Endothelial cell of hepatic sinusoid (primary cell): ENCODE data around the gene PACRG.
"Not testable (repeated sequence)": the region's sequence is repeated elsewhere in the genome, so short reads cannot be mapped to it uniquely, and the experiment has no call there.

Experiments used
- in situ Hi-C: cut with HindIII; loops from 2 replicates; pipeline ENCODE4 v1.10.0; 2017; ENCODE audit warnings: low sequenced_read_pairs

Gene PACRG

DNA sequence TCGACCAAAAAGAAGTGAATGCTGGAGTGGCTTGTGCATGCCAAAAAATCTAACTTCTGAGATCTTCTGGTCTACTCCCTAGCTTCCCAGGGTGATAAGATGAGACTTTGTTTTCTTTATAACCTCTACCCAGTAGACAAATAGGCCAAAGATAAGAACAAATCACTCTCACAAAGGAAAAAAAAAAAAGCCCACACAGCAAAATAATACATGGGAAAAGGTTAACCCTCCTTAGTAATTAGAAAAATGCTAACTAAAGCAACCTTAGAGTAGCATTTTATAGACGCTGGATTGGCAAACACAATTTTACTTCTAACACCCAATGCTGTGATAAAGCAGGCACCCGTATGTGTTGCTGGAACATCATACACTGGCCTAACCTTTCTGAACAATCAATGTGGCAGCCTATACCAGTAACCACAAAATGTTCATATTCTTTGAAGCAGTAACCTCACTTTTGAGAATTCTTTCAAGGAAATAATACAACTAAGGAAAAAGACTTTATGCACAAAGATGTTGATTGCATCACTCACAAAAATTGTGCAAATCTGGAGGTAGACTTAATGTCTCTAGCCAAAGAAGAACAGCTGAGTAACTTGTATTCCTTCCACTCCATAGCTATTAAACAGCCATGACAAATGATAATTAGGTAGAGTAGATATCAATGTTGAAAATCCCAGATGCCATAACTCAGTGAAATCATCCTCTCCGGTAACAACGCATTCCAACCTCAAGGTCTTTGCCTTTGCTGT, 570.5 kb downstream of the PACRG start:
- in situ Hi-C loops: no loop called here

- in situ Hi-C loops: no loop called here
Measured at GRCh38 chr6:163300838-163301237, 573.1 kb downstream of the PACRG start.

DNA sequence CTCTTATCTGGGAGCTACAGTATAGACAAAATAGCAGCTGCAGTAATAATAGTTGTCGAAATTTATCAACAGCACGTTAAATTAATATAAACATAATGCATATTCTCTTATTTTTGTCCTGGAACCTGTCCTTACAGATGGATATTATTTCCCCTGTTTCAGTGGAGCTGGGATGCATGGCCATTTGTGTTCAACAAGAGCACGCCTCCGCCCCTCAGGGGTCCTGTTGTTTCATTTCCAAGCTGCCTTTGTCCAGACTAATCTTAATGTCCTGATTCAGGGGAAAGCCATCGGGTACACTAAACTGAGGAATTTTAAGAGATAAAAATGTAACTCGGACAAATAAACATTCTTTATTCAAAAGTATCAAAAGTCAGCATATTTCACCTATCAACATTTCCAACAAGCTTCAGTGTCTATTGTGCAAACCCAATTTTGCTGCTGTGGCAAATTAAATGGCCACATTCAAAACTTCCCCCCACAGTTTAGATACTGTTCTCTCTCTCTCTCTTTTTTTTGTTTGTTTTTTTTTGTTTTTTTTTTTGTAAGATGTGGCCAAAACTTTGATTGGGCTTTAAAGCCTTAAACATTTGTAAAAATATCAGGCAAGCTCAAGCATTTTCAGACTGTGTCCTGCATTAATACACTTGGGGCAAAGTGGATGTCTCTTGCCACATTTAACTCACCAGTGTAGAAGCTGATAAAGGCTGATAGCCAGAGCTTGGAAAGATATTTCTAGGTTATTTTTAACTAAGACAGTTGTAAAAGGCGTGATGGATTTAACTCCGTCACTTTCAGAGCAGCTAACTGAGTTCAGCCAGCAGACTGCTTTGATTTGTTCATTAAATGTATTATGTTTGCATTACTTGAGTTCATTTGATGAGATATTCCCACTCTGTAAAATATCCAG, 574.2 kb downstream of the PACRG start:
- in situ Hi-C loops: no loop called here

DNA sequence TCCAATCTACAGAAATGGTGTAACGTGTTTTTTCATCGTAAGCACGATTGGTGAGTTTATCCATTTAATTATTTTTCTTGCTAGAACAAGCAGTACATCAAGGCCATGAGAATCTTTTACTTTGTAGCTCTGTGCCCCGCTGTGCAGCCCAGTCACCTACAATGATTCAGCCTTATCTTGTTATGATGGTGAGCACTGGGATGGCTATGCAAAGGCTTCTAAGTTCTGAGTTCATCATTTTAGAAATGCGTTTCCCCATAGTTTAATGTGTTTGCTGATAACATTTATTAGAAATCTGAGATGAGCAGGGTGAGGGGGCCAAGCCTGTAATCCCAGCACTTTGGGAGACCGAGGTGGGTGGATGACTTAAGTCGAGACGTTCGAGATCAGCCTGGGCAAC, 575.0 kb downstream of the PACRG start:
- in situ Hi-C loops: no loop called here

DNA sequence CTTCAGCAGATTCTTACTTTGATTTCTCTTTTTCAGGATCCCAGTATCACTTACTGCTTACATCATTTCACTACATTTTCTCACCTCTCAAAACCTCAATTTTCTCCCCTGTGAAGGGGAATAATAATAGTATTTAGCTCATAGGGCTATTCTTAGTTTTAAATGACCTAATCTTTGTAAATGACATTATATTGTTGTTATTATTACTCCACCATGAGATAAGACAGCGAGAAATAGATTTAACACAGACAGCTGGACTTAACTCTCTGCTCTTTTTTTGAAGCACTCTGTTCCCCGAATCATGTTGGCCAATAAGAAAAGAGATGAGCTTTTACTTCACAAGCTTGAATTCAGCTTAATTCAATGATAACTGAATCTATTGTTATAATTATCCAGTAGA, 578.2 kb downstream of the PACRG start:
- in situ Hi-C loops: loop anchor here (5.0 kb wide), 1 partner anchor 44 kb away; no protein-coding TSS in a partner anchor

- in situ Hi-C loops: loop anchor here (5.0 kb wide), 1 partner anchor 47 kb away; no protein-coding TSS in a partner anchor
Measured at GRCh38 chr6:163308629-163309440, 581.1 kb downstream of the PACRG start.

DNA sequence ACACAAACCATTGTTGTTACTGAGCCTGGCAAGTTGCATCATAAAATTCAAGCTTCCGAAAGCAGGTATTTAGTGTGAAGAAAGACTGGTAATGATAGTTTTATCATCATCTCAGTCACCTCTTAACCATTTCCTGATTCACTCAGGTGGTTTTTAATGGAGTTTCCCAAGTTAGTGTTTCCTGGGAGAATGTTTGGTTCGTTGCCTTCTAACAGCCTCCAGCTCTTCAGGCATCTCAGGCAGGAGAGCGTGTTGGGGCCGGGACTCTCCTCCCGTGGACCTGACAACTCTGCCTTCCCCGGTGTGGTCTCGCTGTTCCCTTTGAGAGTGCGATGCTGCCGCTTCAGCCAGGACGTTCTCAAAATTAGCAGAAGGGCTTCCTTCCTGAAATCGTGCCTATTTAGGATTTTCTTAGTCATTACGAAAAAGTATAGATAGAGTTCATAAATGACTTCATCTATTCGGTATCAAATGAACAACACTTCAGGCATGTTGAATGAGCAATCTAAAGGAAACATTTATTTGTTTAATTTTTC, 581.8 kb downstream of the PACRG start:
- in situ Hi-C loops: loop anchor here (5.0 kb wide), 1 partner anchor 47 kb away; no protein-coding TSS in a partner anchor

DNA sequence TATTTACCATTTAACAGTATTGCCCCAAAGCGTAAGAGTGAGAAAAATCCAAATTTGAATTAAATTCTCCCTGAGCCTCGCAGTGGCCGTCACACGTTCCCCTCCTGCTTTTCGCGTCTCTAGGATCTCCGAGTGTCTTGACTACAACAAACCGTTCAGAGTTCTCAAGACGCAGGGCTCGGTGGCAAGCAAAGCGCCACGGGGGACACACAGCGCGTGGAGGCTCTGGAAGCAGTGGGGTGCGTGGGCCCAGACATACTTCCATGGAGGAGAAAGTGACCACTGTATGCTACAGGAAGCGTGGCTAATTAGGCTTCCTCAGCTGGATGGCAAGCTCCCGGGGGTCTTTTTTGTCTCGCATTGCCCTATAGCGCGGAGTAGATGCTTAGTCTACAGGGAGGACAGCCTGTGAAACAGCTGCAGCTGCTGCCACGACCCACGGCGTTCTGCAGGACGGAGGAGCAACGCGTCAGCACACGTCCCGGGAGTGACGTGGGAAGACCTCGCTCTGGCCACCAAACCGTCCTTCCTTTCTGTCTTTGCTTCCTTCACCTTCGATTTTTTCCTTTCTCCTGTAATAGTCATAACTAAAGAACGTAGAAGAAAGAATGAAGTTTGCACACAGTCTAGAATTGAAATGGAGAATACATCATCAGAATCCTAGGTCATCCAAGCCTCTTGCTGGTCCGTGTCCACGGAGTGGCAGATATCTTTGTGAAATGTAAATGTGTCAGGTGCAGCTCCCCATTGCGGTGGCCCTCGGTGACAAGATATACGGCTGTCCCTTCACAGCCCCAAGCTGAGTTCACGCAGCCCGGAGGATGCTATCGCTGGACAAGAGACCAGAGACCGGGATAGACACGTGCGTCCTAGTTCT, 582.6 kb downstream of the PACRG start:
- in situ Hi-C loops: no loop called here

DNA sequence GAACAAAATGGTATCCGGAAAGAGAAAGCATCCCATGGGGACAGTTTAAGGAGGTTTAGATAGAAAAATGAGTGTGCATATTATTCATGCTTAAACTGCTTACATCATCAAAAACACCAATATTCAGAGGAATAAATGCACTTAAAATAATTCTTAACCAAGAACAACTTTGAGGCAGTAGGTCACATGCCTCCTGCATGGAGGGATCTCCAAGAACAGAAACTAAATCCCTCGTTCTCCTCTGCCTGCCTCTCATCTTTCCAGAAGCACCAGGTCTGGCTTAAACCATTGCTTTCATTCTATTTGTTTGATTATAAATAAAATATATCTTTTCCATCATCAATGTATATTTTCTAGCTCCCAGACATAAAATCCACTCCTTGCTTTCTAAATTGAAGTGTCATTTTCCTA, 583.2 kb downstream of the PACRG start:
- in situ Hi-C loops: no loop called here

DNA sequence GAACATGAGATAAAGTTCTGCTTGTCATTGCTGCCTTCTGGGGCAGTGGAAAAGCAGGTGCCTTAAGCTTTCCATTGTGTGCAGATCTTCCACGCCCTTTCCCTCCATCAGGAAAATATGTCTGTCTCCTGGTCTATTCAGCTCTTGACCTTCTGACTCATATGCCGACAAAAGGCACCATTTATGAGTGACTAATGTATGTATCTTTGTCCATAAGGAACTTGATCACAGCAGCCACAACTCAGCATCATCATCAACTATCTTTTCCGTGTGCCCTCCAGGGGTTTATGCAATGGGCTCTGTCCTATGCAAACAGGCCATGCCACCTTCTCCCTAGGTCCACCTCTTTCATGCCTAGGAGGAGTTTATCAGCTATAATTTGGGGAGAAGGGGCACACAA, 584.1 kb downstream of the PACRG start:
- in situ Hi-C loops: no loop called here

DNA sequence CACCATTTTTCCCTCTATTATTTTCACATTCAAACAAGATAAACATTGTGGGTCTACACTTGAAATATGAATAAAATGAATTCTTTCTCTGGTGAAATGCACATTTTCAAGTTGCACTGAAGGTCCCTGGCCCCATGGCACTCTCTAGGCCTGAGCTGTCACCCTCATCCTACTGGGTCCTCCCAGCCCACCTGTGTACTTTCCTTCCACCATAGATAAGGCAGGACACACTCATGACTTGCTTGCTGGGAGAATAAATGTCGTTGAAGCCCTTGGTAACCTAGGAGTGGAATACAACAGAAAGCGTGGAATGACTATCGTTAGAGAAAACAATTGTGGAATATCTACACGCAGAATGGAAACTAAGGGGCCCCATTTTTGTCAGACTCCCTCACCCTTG, 585.8 kb downstream of the PACRG start:
- in situ Hi-C loops: no loop called here

DNA sequence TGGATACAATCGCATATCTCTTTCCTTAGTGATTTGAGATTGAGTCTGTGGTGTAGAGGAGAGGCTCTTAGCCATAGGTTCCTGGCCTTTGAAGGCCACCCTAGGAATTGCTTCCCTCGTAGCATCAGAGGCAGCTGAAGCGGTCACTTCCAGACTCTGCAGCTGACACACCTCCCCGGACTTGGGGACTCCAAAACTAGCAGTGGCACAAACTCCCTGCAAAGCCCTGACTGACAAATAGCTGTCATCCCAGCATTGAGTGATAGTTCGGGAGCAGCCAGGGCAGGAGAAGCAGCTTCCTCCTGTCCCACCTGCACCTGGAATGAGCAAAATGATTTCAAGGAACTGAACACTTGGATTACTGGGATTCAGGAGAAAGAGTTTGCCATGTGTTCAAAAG, 586.2 kb downstream of the PACRG start:
- in situ Hi-C loops: no loop called here

DNA sequence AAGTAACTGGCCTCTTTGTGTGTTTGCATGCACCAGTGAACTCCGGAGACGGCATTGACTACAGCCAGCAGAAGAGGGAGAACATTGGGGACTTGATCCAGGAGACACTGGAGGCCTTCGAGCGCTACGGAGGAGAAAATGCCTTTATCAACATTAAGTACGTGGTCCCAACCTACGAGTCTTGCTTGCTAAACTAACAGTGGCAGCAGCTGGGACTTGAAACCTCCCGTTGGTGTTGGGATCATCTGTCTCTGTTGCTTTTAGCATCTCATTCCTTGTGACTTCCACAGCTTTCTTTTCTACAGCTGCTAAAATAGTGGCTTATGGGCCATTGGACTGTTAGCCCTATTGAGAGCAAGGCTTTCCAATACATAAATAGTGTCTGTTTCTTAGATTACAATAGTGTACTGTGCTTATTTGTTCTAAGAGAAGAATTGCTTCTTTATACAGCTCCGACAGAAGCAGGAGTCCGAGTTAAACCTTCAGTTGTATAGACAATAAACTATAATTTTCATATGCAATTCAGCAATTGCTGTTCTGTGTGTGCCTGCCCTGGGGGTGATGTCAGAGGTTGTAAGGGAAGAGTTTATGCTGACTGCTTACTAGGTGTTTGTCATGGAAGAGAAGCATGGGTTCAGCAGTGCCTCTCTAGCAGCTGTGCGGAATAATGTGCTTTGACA, 587.2 kb downstream of the PACRG start:
- in situ Hi-C loops: no loop called here

DNA sequence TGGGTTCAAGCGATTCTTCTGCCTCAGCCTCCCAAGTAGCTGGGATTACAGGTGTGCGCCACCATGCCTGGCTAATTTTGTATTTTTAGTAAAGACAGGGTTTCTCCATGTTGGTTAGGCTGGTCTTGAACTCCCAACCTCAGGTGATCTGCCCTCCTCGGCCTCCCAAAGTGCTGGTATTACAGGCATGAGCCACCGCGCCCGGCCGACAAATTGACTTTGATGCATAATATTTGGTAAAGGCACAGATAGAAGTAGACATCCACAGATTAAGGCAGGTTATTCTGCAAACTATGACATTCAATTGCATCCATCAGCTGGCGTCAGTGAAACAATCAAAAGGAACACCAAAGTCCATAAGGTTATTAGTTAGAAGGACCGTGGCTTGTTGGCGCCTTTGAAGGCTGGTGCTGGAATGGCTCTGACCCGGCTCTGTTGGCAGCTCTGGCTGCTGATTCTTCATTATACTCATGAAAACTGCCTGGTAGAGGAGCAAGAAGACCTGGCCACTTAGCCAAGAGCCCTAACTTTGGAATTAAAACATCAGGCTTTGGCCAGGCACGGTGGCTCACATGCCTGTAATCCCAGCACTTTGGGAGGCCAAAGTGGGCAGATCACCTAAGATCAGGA, 589.2 kb downstream of the PACRG start:
- in situ Hi-C loops: not testable (repeated sequence)

GRCh38 chr6:163318071-163318786, 590.5 kb downstream of the PACRG start:
- in situ Hi-C loops: no loop called here

GRCh38 chr6:163319609-163320366, 592.0 kb downstream of the PACRG start:
- in situ Hi-C loops: no loop called here

GRCh38 chr6:163320402-163320801, 592.6 kb downstream of the PACRG start:
- in situ Hi-C loops: no loop called here
